GM23248 (cell line): ENCODE data around the gene ZBTB20. TPM values are rescaled to one million over a fixed set of nuclear protein-coding genes. Genes with fewer than 3 reads are reported as not detected.

Experiments used
- DNase-seq: peaks from one replicate; pipeline ENCODE4 v3.0.0-alpha.2; 2015
- H2AFZ ChIP-seq: fragments of 200-600 bp; sonication (generic); 2 replicates; pipeline ENCODE4 v1.6.1; 2016; ENCODE audit warnings: antibody characterized with exemption
- H3F3A ChIP-seq: fragments of 200-600 bp; sonication (generic); 2 replicates; pipeline ENCODE4 v1.6.1; 2016; ENCODE audit warnings: mild to moderate bottlenecking, antibody characterized with exemption, mixed run types; ENCODE audit not compliant: insufficient read depth
- H3K27ac ChIP-seq: fragments of 200-600 bp; sonication (generic); 2 replicates; pipeline ENCODE4 v1.5.1; 2016; ENCODE audit warnings: mild to moderate bottlenecking
- H3K27me3 ChIP-seq: fragments of 200-600 bp; sonication (generic); replicated peaks from 2 replicates; pipeline ENCODE4 v1.6.1; 2016; ENCODE audit warnings: mild to moderate bottlenecking; ENCODE audit not compliant: insufficient read depth
- H3K36me3 ChIP-seq: fragments of 200-600 bp; sonication (generic); 2 replicates; pipeline ENCODE4 v1.6.1; 2016; ENCODE audit warnings: low read depth, mild to moderate bottlenecking
- H3K4me1 ChIP-seq: fragments of 200-600 bp; sonication (generic); 2 replicates; pipeline ENCODE4 v1.6.1; 2016; ENCODE audit warnings: mild to moderate bottlenecking; ENCODE audit not compliant: insufficient read depth
- H3K4me2 ChIP-seq: fragments of 200-600 bp; sonication (generic); one replicate; pipeline ENCODE4 v1.6.1; 2016; ENCODE audit warnings: mild to moderate bottlenecking; ENCODE audit not compliant: unreplicated experiment
- H3K4me3 ChIP-seq: fragments of 200-600 bp; sonication (generic); 2 replicates; pipeline ENCODE4 v1.5.1; 2016; ENCODE audit warnings: mild to moderate bottlenecking
- H3K79me2 ChIP-seq: fragments of 200-600 bp; sonication (generic); 2 replicates; pipeline ENCODE4 v1.6.1; 2016; ENCODE audit warnings: mild to moderate bottlenecking; ENCODE audit not compliant: insufficient read depth
- H3K9ac ChIP-seq: fragments of 200-600 bp; sonication (generic); 2 replicates; pipeline ENCODE4 v1.6.1; 2016; ENCODE audit warnings: mild to moderate bottlenecking
- H3K9me2 ChIP-seq: fragments of 200-600 bp; sonication (generic); 2 replicates; pipeline ENCODE4 v1.6.1; 2016; ENCODE audit warnings: mixed run types, mild to moderate bottlenecking, moderate library complexity; ENCODE audit not compliant: insufficient read depth
- H3K9me3 ChIP-seq: fragments of 200-600 bp; sonication (generic); one replicate; pipeline ENCODE4 v1.6.1; 2017; ENCODE audit warnings: low read depth
- H4K20me1 ChIP-seq: fragments of 200-600 bp; sonication (generic); 2 replicates; pipeline ENCODE4 v1.6.0; 2016; ENCODE audit not compliant: insufficient read depth
- EZH2 ChIP-seq: fragments of 200-600 bp; sonication (generic); IDR thresholded peaks from 2 replicates; pipeline ENCODE4 v1.6.1; 2018; ENCODE audit warnings: antibody characterized with exemption, mild to moderate bottlenecking; ENCODE audit not compliant: insufficient read depth, poor library complexity, severe bottlenecking
- EZH2phosphoT487 ChIP-seq: fragments of 200-600 bp; sonication (generic); IDR thresholded peaks from 2 replicates; pipeline ENCODE4 v1.6.1; 2018; ENCODE audit warnings: antibody characterized with exemption, moderate library complexity, mild to moderate bottlenecking, low read depth; ENCODE audit not compliant: insufficient read depth
- WGBS, 2 experiments: methylation state at CpG; one replicate each; pipeline ENCODE4 v1.1.6; 2015 to 2017; ENCODE audit warnings: low lambda C conversion rate in 2 of 2, low coverage in 1 of 2; ENCODE audit errors: missing lambda C conversion rate in 2 of 2; 5-methylcytosine and 5-hydroxymethylcytosine counted together
- in situ Hi-C: fragments of 300-500 bp; cut with MboI; formaldehyde crosslinking; loops from 2 replicates; pipeline ENCODE4 v1.15.0; 2020
- polyA plus RNA-seq: library from polyadenylated mRNA; unstranded; fragments of >200 nt; fragmentation: Nextera tagmentation; extraction: Ambion mirVana; gene quantifications from 2 replicates; pipeline ENCODE4 v1.2.1, GENCODE V29; 2016
- total RNA-seq: library from RNA; depleted of rRNA; stranded (reverse); fragments of >200 nt; shearing (Covaris generic); gene quantifications from 2 replicates; pipeline ENCODE4 v1.2.3, GENCODE V29; 2014

ZBTB20 gene
- total and polyA plus RNA-seq, 2 experiments from 2014 or later: 9.2 to 12.2 TPM

GRCh38 chr3:114437897-114438296, 709.2 kb downstream of the ZBTB20 start:
- in situ Hi-C loops: no loop called here
- WGBS, 2 experiments: 100% methylated on average over 2 of the region's 2 CpGs

GRCh38 chr3:114436182-114436581, 710.9 kb downstream of the ZBTB20 start:
- Histone ChIP-seq H4K20me1 (no peaks in the 10 kb centered on the region), H3K9ac (no peak overlapping the region), H3K9me2 (no peaks in the 10 kb centered on the region), H3K4me1 (peaks cover 9% of the 10 kb centered on the region; the same call in 1 of the 2 replicates), H2AFZ (no peak overlapping the region), H3K9me3 (no peaks in the 10 kb centered on the region), H3K4me3 (no peak overlapping the region), H3K79me2 (0 out of 2 replicates have a peak, but pooled peaks cover 6% of the 10 kb centered on the region), H3K27me3 (no peaks in the 10 kb centered on the region), H3F3A (no peaks in the 10 kb centered on the region), H3K4me2 (no peak overlapping the region), H3K36me3 (no peaks in the 10 kb centered on the region), H3K27ac (no peak overlapping the region)
- 95 to 100% methylated on average over 2 of the region's 2 CpGs for WGBS, 2 experiments
- TF ChIP-seq EZH2phosphoT487 (no peak), EZH2 (no peak)
- in situ Hi-C loops: no loop called here
- no peak for DNase-seq

More at GRCh38 chr3:114437897-114438296, 709.2 kb downstream of the ZBTB20 start:
- Histone ChIP-seq H3K36me3 (no peaks in the 10 kb centered on the region), H3K4me1 (peaks cover 20% of the 10 kb centered on the region), H3K9ac (no peak overlapping the region), H3K79me2 (0 out of 2 replicates have a peak, but pooled peaks cover 9% of the 10 kb centered on the region), H3K4me3 (no peak overlapping the region), H3K27ac (no peak overlapping the region), H3F3A (peaks cover 8% of the 10 kb centered on the region; the same call in 1 of the 2 replicates), H3K9me2 (no peaks in the 10 kb centered on the region), H3K27me3 (no peaks in the 10 kb centered on the region), H2AFZ (no peak overlapping the region), H4K20me1 (no peaks in the 10 kb centered on the region), H3K9me3 (no peaks in the 10 kb centered on the region), H3K4me2 (no peak overlapping the region)
- no peak for DNase-seq
- TF ChIP-seq EZH2phosphoT487 (no peak), EZH2 (no peak)

GRCh38 chr3:114435386-114436115, 711.5 kb downstream of the ZBTB20 start:
- 60 to 62% methylated on average over 5 of the region's 5 CpGs for WGBS, 2 experiments
- H3K9ac ChIP-seq: no peak overlapping the region
- no peaks in the 10 kb centered on the region for H3K9me2 ChIP-seq
- peak; percentile 42 for DNase-seq
- no peaks in the 10 kb centered on the region for H3K36me3 ChIP-seq
- in situ Hi-C loops: no loop called here
- H3K27me3 ChIP-seq: no peaks in the 10 kb centered on the region
- H3K27ac ChIP-seq: no peak overlapping the region
- TF ChIP-seq EZH2phosphoT487 (no peak), EZH2 (no peak)
- 0 out of 2 replicates have a peak, but pooled peaks cover 3% of the 10 kb centered on the region for H3K79me2 ChIP-seq
- no peaks in the 10 kb centered on the region for H3K9me3 ChIP-seq
- H3K4me1 ChIP-seq: peaks cover 9% of the 10 kb centered on the region; the same call in 1 of the 2 replicates
- H3F3A ChIP-seq: no peaks in the 10 kb centered on the region
- no peak overlapping the region for H3K4me2 ChIP-seq
- H4K20me1 ChIP-seq: no peaks in the 10 kb centered on the region
- no peak overlapping the region for H3K4me3 ChIP-seq
- H2AFZ ChIP-seq: no peak overlapping the region

- H3K4me1 ChIP-seq: peaks cover 9% of the 10 kb centered on the region; the same call in 1 of the 2 replicates
- H4K20me1 ChIP-seq: no peaks in the 10 kb centered on the region
- in situ Hi-C loops: no loop called here
- no peaks in the 10 kb centered on the region for H3F3A ChIP-seq
- H2AFZ ChIP-seq: no peak overlapping the region
- peaks cover 3% of the 10 kb centered on the region; the same call in 1 of the 2 replicates for H3K79me2 ChIP-seq
- 72 to 74% methylated on average over 2 of the region's 2 CpGs for WGBS, 2 experiments
- H3K4me2 ChIP-seq: no peak overlapping the region
- no peak overlapping the region for H3K4me3 ChIP-seq
- H3K27me3 ChIP-seq: no peaks in the 10 kb centered on the region
- TF ChIP-seq EZH2phosphoT487 (no peak), EZH2 (no peak)
- no peaks in the 10 kb centered on the region for H3K36me3 ChIP-seq
- H3K9ac ChIP-seq: no peak overlapping the region
- no peak overlapping the region for H3K27ac ChIP-seq
- H3K9me2 ChIP-seq: no peaks in the 10 kb centered on the region
- DNase-seq: no peak
- no peaks in the 10 kb centered on the region for H3K9me3 ChIP-seq
Measured at GRCh38 chr3:114432310-114432709, 714.8 kb downstream of the ZBTB20 start.
